ENCODE results near the gene KIF24. TPM values are rescaled to one million over a fixed set of nuclear protein-coding genes. Genes with fewer than 3 reads are reported as not detected.

KIF24 gene
- total and polyA plus RNA-seq, 2 of the 4 experiments (the other 2 are of a cell fraction) = 1.4 to 3.0 TPM

- Histone ChIP-seq H3K18ac (ENCODE audit: low read depth, low read length) (no peak overlapping the region), H3K79me1 (ENCODE audit: low read depth in 1 of 2, low read length in 2 of 2) (no peaks in the 10 kb centered on the region; a peak in 1 of 4 replicates), H2BK5ac (ENCODE audit: low read depth, low read length, poor library complexity, severe bottlenecking) (no peak overlapping the region), H2AFZ (replicated peaks; ENCODE audit: low read length, poor library complexity) (no peak overlapping the region), H2AK5ac (ENCODE audit: low read depth, low read length) (no peak overlapping the region), H3K56ac (ENCODE audit: extremely low read depth, insufficient read depth, low read length) (no peak overlapping the region), H3K4me3 (ENCODE audit: insufficient read depth, low read depth, low read length) (no peak overlapping the region), H4K91ac (ENCODE audit: insufficient read depth, low read depth, low read length) (no peak overlapping the region), H3K27me3 (ENCODE audit: control insufficient read depth, insufficient read depth, low read length) (no peaks in the 10 kb centered on the region), H3K9me3 (ENCODE audit: control insufficient read depth, insufficient read depth, low read length) (no peaks in the 10 kb centered on the region), H3K4ac (ENCODE audit: low read depth, low read length) (no peak overlapping the region), H3K23ac (ENCODE audit: low read depth, low read length) (no peak overlapping the region), H2AK9ac (replicated peaks; ENCODE audit: low read depth, low read length, poor library complexity) (no peak overlapping the region), H3K14ac (replicated peaks; ENCODE audit: low read depth, low read length) (no peak overlapping the region), H3K9me1 (ENCODE audit: insufficient read depth, low read length) (no peaks in the 10 kb centered on the region), H2BK20ac (ENCODE audit: low read depth, low read length) (no peak overlapping the region), H4K5ac (ENCODE audit: low read depth, low read length) (no peak overlapping the region), H2BK15ac (ENCODE audit: low read depth, low read length) (no peak overlapping the region), H3K4me1 (ENCODE audit: control insufficient read depth, insufficient read depth, low read length) (no peaks in the 10 kb centered on the region), H4K8ac (ENCODE audit: low read depth in 2 of 2, low read length in 2 of 2) (no peak overlapping the region), H3K27ac (ENCODE audit: insufficient read depth, low read length) (no peak overlapping the region), H3K4me2 (ENCODE audit: low read depth, low read length) (no peak overlapping the region), H4K20me1 (ENCODE audit: insufficient read depth, low read length) (no peaks in the 10 kb centered on the region), H2BK120ac (ENCODE audit: low read depth, low read length) (no peak overlapping the region), H3K36me3 (ENCODE audit: control insufficient read depth, insufficient read depth, low read length) (no peaks in the 10 kb centered on the region), H3K9ac (ENCODE audit: low read depth, low read length) (no peak overlapping the region)
- CTCF ChIA-PET = no interaction called here
- TF ChIP-seq NFE2L2 (IDR thresholded peaks at IDR 0.05; ENCODE audit: low read depth, low read length) = no peak
- no peak for TF ChIP-seq MAFK (IDR thresholded peaks at IDR 0.05; ENCODE audit: low read depth, low read length)
- TF ChIP-seq, protein P1, sequence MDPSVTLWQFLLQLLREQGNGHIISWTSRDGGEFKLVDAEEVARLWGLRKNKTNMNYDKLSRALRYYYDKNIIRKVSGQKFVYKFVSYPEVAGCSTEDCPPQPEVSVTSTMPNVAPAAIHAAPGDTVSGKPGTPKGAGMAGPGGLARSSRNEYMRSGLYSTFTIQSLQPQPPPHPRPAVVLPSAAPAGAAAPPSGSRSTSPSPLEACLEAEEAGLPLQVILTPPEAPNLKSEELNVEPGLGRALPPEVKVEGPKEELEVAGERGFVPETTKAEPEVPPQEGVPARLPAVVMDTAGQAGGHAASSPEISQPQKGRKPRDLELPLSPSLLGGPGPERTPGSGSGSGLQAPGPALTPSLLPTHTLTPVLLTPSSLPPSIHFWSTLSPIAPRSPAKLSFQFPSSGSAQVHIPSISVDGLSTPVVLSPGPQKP (IDR thresholded peaks at IDR 0.05; ENCODE audit: borderline replicate concordance, low read depth, low read length) = no peak
- no peak for TF ChIP-seq POLR2A (IDR thresholded peaks at IDR 0.05; ENCODE audit: low read depth, low read length)
- TF ChIP-seq RAD21 (IDR thresholded peaks at IDR 0.05; ENCODE audit: low read length) = no peak
- TF ChIP-seq FOS (IDR thresholded peaks at IDR 0.05; ENCODE audit: low read depth, low read length) = no peak
- no peak for TF ChIP-seq USF2 (IDR thresholded peaks at IDR 0.05; ENCODE audit: low read depth, low read length)
- TF ChIP-seq SMC3 (IDR thresholded peaks at IDR 0.05; ENCODE audit: low read depth, low read length) = no peak
- TF ChIP-seq CHD1 (IDR thresholded peaks at IDR 0.05; ENCODE audit: low read depth, low read length) = no peak
- TF ChIP-seq CEBPB (IDR thresholded peaks at IDR 0.05; ENCODE audit: low read depth, low read length) = no peak
- TF ChIP-seq MXI1 (IDR thresholded peaks at IDR 0.05; ENCODE audit: borderline replicate concordance, low read depth, low read length) = no peak
- WGBS, 2 experiments (ENCODE audit: extremely low coverage in 2 of 2, insufficient read length in 1 of 2) = no CpG with 5 or more reads among the region's 2 CpGs
- dilution Hi-C loops (cut with HindIII; ENCODE audit: low sequenced_read_pairs, unreplicated experiment) (no loop called here), in situ Hi-C loops (cut with MboI; ENCODE audit: low sequenced_read_pairs) (no loop called here), intact Hi-C loops (cut with micrococcal nuclease) (no loop called here)
- BruUV-seq (replicated peaks) = no TSS peak
- DNase-seq = no peak
- ATAC-seq (ENCODE audit: low read depth) = no peak
- POLR2A ChIA-PET (ENCODE audit: unreplicated experiment) = no interaction called here
Measured at GRCh38 chr9:34292552-34292951, 36.5 kb downstream of the KIF24 start.
